Fibroblast of the aortic adventitia (primary cell): Measurements from ENCODE around the gene LEFTY1. TPM values are rescaled to one million over a fixed set of nuclear protein-coding genes. Genes with fewer than 3 reads are reported as not detected.

Source experiments
- DNase-seq: peaks from one replicate; pipeline ENCODE4 v3.0.0-alpha.2; 2010; ENCODE audit warnings: low read depth
- H3K4me3 ChIP-seq: 2 replicates; pipeline ENCODE4 v1.5.1; 2011; ENCODE audit warnings: low read depth, mild to moderate bottlenecking, control low read depth, low read length, moderate library complexity
- CTCF ChIP-seq: IDR thresholded peaks from 2 replicates; pipeline ENCODE4 v1.5.1; 2011; ENCODE audit warnings: mild to moderate bottlenecking, low read length, control low read depth, inconsistent platforms; ENCODE audit not compliant: insufficient read depth
- total RNA-seq: library from RNA; depleted of rRNA; stranded (reverse); fragments of >200 nt; gene quantifications from 2 replicates; pipeline ENCODE4 v1.2.3, GENCODE V29; 2012; ENCODE audit warnings: low replicate concordance

Gene LEFTY1
- total RNA-seq, 1 donor, result not detected

- no peak overlapping the region for H3K4me3 ChIP-seq
- TF ChIP-seq CTCF, result no peak
- no peak for DNase-seq
Observed at GRCh38 chr1:225915538-225915991, 26.6 kb upstream of the LEFTY1 start.

GRCh38 chr1:225914947-225915346 is 26.0 kb upstream of the LEFTY1 start:
- H3K4me3 ChIP-seq, result no peak overlapping the region
- no peak for DNase-seq
- no peak for TF ChIP-seq CTCF

DNA sequence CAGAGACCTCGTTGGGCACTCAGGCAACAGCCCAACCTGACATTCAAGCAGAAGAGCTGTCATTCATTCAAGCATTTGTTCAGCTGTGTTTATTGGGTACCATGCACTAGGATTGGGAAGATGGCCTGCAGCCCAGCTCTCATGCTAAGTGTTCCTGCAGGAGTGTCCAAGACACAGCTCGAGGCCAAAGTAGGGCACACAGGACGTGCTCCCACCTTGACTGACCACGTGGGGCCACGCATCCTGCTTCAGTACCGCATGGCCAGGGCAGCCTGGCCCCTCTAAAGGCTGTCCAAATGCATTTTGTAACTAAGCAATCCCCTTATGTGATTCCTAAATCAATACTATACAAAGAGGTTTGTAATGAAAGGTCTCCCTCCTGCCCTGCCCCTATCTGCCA is 25.4 kb upstream of the LEFTY1 start:
- no peak overlapping the region for H3K4me3 ChIP-seq
- TF ChIP-seq CTCF, result no peak
- DNase-seq, result no peak

DNA sequence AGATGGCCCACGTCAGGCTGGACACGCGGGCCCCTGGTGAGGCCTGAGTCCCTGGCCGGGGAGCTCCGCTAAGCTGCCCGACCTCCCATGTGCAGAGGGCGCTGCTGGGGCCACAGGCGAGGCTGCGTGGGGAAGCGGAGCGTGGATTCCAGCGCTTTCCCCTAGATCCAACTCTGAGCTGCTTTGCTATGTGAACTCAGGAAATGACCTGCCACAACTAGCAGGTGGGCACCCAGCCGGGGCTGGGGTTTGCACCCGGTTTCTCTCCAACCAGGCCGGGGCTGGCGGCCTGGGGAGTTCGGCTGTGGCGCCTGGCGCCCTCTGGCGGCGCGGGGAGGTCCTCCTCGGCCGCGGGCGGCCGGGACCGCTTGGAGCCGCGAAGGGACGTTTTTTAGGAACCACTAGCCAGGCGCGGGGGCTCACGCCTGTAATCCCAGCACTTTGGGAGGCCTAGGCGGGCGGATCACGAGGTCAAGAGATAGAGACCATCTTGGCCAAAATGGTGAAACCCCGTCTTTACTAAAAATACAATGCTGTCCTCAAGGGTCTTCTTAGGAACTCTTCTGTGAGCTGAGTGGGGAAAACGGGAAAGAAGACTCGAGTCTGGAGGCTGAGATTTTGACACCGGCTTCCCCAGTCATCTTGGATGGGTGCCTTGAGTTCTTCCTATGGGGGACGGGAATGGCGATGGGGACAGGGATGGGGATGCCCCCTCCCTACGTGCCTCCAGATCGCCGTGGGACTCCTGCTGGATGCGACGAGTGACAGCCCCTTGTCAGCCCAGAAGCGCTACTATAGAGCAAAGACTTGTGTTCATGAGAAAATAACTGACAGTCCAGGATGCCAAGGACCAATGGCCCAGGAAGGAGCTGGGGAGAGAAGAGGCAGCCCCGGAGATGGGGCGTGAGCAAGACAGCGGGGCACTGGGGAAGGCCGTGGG is 22.5 kb upstream of the LEFTY1 start:
- peak; percentile 49 for DNase-seq
- TF ChIP-seq CTCF, result peak; percentile 63
- H3K4me3 ChIP-seq, result no peak overlapping the region

GRCh38 chr1:225909477-225909876 is 20.5 kb upstream of the LEFTY1 start:
- H3K4me3 ChIP-seq, result no peak overlapping the region
- no peak for TF ChIP-seq CTCF
- no peak for DNase-seq

- H3K4me3 ChIP-seq, result no peak overlapping the region
- no peak for TF ChIP-seq CTCF
- DNase-seq, result no peak
Observed at GRCh38 chr1:225908773-225909172, 19.8 kb upstream of the LEFTY1 start.
